Right renal cortex interstitium (tissue), 3 donors: Measurements from ENCODE around the gene DYRK4. TPM values are rescaled to one million over a fixed set of nuclear protein-coding genes. Genes with fewer than 3 reads are reported as not detected.

Source experiments
- DNase-seq, 3 donors: peaks; one replicate each; pipeline ENCODE4 v3.0.0-alpha.2; 2013; ENCODE audit warnings: low read depth in 3 of 3, low spot score in 2 of 3
- polyA plus RNA-seq, 3 donors: library from polyadenylated mRNA; unstranded; fragments of 120-200 nt; gene quantifications; one replicate each; pipeline ENCODE4 v1.2.1, GENCODE V29; 2013; ENCODE audit not compliant: insufficient read length in 3 of 3

The DYRK4 gene
- polyA plus RNA-seq, 3 donors, result 52.7 to 58.0 (median 55.0) TPM

DNA sequence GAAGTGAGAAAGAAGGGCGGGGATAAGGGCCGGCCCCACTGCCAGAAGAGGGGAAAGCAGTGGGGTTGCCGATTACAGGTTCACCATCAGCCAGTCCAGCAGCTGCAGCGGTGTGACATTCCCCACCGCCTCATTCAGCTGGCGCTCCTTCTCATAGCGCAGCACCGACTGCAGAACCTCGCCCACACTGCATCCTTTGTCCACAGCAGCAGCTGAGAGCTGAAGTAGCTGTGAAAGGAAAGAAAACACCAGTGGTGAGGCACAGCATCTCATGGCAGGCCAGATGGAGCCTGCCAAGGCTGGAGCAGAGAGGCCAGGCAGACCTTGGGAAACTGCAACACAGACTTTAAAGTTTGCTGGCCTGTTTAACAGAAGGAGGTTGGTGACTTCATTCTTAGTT is 53.7 kb downstream of the DYRK4 start:
- DNase-seq, result no peak

DNA sequence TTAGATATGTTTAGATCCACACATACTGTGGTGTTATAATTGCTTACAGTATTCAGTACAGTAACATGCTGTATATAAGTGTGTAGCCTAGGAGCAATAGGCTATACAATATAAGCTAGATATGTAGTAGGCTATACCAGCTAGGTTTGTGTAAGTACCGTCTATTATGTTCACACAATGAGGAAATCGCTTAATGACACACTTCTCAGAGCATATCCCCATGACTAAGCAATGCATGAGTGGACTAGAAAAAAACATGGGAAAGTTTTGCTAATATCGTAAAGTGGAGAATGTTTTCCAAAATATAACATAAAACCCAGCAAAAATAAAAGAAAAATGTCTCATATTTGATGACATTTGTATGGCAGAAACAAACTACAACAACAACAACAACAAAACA is 59.5 kb downstream of the DYRK4 start:
- no peak for DNase-seq

DNA sequence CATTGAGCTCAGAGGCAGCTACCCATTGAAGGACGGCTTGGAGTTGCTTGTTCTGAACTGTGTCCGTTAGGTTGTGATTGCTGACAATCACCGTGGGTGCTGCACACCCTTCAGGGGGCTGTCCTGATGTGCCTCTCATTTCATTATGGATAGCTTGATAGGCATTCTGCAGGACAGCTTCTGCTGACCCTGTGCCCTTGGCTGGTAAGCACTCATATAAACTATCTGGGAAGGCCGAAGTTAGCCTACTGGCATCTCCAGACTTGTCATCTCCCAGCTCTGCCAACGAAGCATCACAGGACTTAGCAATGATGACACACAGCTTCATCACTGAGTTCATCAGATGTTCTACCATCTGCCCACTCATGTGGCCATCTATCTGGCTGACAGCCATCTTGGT is 64.5 kb downstream of the DYRK4 start:
- DNase-seq, result no peak

- DNase-seq, result no peak
These were observed 66.4 kb downstream of the DYRK4 start for GRCh38 chr12:4628406-4628805.

DNA sequence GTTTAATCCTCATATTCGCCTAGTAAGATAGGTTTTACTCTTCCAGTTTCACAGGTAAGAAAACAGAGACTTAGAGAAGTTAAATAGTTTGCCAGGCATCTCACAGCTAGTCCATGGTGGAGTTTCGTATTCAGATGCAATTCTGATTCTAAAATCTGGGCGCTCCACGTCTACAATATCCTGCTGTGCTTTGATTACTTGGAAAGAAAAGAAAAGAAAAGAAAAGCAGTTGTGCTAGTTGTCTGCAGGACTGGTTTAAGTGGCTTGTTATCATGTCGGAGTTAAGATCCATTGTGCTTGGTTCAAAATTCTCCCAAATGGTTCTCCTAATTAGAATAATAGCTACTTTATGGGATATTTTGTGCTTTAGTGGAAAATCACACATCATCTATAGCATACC is 68.3 kb downstream of the DYRK4 start:
- DNase-seq, result no peak

DNA sequence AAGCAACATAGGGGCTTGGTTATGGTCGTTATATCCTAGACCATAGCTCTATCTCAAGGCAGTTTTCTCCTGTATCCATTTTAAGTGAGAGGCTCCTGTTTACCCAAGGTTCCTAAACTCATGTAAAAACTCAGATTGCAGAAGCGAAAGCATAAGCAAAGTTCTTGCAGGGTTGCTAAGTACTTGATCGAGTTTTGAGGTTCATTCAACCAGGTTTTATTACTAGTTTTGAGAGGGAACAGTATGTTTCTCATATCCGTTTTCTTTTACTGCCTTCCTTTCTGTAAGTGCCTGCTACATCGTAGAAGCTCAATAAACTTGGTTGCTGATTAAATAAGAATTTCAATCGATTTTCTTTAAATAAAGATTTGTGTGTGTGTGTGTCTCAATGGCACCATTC is 81.7 kb downstream of the DYRK4 start:
- no peak for DNase-seq

DNA sequence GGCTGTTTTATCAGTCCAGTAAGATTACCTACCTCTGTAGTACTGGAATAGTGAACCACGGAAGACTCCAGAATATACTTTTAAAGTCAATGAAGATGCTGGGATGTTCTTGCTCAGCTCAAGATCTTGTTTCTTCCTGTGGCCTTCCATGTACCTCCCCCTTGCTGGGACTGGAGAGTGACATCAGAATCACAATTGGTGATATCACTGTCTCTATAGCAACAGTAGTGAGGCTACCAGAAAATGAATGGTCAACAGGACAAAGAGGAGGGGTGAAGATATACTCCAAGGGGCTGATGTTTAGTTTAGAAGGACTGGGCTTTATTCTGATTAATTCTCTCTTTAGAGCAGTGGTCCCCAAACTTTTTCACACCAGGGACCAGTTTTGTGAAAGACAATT is 83.0 kb downstream of the DYRK4 start:
- DNase-seq, result no peak

GRCh38 chr12:4648104-4648500 is 86.1 kb downstream of the DYRK4 start:
- peak in 1 of 3 donors; percentile 6 for DNase-seq

DNA sequence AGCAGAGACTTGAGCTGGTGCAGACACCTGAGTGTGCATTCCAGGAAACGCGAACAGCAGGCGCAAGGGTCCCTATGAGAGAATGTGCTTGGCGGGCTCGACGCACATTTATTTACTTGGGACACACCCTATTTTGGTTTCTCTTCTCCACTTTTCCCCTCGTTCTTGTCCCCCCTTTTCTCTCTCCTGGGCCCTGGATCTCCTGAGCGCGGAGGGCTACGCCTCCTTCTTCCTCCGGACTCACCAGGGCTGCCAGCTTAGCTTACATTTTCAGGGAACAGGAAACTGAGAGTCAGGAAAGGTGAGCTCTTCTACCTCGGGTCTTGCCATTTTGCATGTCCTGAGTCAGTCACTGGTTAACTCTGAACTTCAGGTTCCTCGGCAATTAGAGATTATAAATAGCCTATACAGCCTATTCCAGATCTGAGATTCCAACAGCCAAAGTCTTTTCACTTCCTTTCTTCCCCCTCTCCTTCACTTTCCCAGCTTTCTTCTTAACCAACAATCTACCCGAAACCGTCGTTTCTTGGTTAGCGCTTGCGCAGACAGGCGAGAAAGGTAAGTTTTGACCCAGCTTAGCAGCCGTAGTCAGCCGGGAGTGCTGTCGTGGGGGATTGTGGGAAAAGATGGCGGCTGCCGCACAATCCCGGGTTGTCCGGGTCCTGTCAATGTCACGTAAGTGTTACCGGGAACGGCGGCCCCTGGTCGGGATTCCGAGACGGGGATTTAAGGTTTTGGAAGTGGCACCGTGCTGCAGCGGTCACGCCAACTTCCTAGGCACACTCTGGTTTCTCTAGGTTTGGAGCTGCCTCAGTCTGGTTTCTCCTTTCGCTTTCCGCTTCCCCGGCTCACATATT is 86.7 kb downstream of the DYRK4 start, which contains the start of the genes AKAP3 and NDUFA9:
AKAP3 (minus strand) TSS at position 551 of the 857 bp plus-strand sequence. CDS start 10,855 bp downstream, outside the sequence.
NDUFA9 (plus strand) TSS at position 614 of the 857 bp plus-strand sequence; CDS start at position 627, 13 bp downstream.
- peak; percentile 75 to 86 (median 83) for DNase-seq

DNA sequence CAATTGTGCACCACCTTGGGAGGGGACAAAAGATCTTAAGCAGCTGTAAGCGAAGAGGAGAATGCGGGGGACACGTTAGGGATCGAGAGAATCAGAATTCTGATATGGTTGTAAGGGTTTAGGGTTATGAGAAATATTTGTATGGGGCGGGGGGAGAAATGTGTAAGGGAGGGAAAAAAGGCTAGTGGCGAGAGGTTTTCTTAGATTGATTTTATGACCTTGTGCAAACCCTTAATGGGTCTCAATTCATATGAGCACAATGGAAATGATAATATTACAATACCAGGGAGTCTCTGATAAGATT is 87.3 kb downstream of the DYRK4 start:
- no peak for DNase-seq

- DNase-seq, result no peak
These were observed 91.2 kb downstream of the DYRK4 start for GRCh38 chr12:4653257-4653656.

GRCh38 chr12:4653691-4654090 is 91.7 kb downstream of the DYRK4 start:
- DNase-seq, result no peak

Other genes with a start within 250 kb of the DYRK4 start
- gene TIGAR, start 241.0 kb upstream of the DYRK4 start, polyA plus RNA-seq, result 1 to 10 TPM; 7.3 to 9.3 (median 8.3) TPM
- under 1 TPM; 0.04 to 0.08 (median 0.08) TPM for gene FGF23, start 182.5 kb upstream of the DYRK4 start, polyA plus RNA-seq
- gene FGF6, start 116.4 kb upstream of the DYRK4 start, polyA plus RNA-seq, result not detected
- gene RAD51AP1, start 23.3 kb upstream of the DYRK4 start, polyA plus RNA-seq, result 10 to 100 TPM; 27.5 to 32.9 (median 32.0) TPM
- gene AKAP3, start 86.8 kb downstream of the DYRK4 start, polyA plus RNA-seq, result 1 to 10 TPM; 3.9 to 6.5 (median 4.1) TPM
- 100 to 1,000 TPM; 114 to 126 (median 123) TPM for gene NDUFA9, start 86.9 kb downstream of the DYRK4 start, polyA plus RNA-seq
- gene GALNT8, start 158.2 kb downstream of the DYRK4 start, polyA plus RNA-seq, result 1 to 10 TPM; 3.1 to 3.5 (median 3.3) TPM